GM23338 (cell line): ENCODE results near the gene SLC35A2.

Source experiments
- EZH2 ChIP-seq: fragments of 200-600 bp; sonication (generic); IDR thresholded peaks from one replicate; pipeline ENCODE4 v1.8.0; 2017; ENCODE audit warnings: antibody characterized with exemption, mild to moderate bottlenecking, low read depth; ENCODE audit not compliant: unreplicated experiment
- EZH2phosphoT487 ChIP-seq: fragments of 200-600 bp; sonication (generic); IDR thresholded peaks from one replicate; pipeline ENCODE4 v1.8.1; 2018; ENCODE audit warnings: antibody characterized with exemption; ENCODE audit not compliant: unreplicated experiment
- POLR2AphosphoS5 ChIP-seq: IDR thresholded peaks from 2 replicates; pipeline ENCODE4 v1.6.1; 2016; ENCODE audit warnings: antibody characterized with exemption, low read depth
- TF ChIP-seq, protein P1 (sequence below), 2 experiments: fragments of 200-600 bp in 1 of 2; sonication (generic) in 1 of 2; conservative IDR thresholded peaks; 2 replicates each; pipeline versions ENCODE4 v1.5.1 to v1.6.1; 2016 to 2017; ENCODE audit warnings: antibody characterized with exemption in 2 of 2, low read depth in 2 of 2, mild to moderate bottlenecking in 2 of 2, moderate library complexity in 1 of 2
- TF ChIP-seq, protein P2 (sequence below): fragments of 250-450 bp; sonication (Bioruptor Pico); IDR thresholded peaks from 2 replicates; pipeline ENCODE4 v1.5.0; 2020; ENCODE audit warnings: mild to moderate bottlenecking, moderate library complexity

DNA sequence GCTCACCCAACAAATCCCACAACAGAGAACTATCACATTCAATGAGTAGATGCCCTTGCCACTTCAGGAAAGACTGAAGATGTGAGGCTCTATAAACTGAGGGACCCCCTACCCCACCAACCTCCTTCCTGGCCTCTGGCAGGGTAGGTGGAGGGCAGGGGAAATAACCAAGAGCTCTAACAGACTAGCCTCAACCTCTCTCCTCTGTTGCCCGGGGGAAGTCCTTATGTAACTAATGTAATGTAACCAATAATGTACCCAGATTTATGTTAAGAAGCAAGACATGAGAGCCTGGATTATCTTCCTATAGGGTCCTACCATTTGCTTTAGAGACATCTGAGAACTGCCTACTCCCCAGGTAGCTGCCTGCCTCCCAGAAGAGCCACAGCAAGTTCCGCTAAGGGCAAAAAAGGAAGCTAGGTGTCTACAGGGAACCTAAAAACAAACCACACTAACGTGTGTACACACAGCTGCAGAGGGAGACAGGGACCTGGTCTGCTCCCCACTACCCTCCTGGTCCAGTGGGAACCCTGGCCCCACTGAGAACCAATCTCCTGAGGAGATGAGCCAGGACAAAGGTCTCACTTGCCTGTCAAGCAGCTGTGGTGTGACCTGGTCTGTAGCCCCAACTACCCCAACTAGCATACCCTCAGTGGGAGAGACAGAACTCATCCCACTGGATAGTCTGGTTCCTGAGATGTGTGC, 28.2 kb upstream of the SLC35A2 start:
- TF ChIP-seq, protein P1, sequence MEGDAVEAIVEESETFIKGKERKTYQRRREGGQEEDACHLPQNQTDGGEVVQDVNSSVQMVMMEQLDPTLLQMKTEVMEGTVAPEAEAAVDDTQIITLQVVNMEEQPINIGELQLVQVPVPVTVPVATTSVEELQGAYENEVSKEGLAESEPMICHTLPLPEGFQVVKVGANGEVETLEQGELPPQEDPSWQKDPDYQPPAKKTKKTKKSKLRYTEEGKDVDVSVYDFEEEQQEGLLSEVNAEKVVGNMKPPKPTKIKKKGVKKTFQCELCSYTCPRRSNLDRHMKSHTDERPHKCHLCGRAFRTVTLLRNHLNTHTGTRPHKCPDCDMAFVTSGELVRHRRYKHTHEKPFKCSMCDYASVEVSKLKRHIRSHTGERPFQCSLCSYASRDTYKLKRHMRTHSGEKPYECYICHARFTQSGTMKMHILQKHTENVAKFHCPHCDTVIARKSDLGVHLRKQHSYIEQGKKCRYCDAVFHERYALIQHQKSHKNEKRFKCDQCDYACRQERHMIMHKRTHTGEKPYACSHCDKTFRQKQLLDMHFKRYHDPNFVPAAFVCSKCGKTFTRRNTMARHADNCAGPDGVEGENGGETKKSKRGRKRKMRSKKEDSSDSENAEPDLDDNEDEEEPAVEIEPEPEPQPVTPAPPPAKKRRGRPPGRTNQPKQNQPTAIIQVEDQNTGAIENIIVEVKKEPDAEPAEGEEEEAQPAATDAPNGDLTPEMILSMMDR (conservative IDR thresholded peaks at IDR 0.05; ENCODE audit: low read depth in 2 of 2) = no peak
- TF ChIP-seq, protein P2, sequence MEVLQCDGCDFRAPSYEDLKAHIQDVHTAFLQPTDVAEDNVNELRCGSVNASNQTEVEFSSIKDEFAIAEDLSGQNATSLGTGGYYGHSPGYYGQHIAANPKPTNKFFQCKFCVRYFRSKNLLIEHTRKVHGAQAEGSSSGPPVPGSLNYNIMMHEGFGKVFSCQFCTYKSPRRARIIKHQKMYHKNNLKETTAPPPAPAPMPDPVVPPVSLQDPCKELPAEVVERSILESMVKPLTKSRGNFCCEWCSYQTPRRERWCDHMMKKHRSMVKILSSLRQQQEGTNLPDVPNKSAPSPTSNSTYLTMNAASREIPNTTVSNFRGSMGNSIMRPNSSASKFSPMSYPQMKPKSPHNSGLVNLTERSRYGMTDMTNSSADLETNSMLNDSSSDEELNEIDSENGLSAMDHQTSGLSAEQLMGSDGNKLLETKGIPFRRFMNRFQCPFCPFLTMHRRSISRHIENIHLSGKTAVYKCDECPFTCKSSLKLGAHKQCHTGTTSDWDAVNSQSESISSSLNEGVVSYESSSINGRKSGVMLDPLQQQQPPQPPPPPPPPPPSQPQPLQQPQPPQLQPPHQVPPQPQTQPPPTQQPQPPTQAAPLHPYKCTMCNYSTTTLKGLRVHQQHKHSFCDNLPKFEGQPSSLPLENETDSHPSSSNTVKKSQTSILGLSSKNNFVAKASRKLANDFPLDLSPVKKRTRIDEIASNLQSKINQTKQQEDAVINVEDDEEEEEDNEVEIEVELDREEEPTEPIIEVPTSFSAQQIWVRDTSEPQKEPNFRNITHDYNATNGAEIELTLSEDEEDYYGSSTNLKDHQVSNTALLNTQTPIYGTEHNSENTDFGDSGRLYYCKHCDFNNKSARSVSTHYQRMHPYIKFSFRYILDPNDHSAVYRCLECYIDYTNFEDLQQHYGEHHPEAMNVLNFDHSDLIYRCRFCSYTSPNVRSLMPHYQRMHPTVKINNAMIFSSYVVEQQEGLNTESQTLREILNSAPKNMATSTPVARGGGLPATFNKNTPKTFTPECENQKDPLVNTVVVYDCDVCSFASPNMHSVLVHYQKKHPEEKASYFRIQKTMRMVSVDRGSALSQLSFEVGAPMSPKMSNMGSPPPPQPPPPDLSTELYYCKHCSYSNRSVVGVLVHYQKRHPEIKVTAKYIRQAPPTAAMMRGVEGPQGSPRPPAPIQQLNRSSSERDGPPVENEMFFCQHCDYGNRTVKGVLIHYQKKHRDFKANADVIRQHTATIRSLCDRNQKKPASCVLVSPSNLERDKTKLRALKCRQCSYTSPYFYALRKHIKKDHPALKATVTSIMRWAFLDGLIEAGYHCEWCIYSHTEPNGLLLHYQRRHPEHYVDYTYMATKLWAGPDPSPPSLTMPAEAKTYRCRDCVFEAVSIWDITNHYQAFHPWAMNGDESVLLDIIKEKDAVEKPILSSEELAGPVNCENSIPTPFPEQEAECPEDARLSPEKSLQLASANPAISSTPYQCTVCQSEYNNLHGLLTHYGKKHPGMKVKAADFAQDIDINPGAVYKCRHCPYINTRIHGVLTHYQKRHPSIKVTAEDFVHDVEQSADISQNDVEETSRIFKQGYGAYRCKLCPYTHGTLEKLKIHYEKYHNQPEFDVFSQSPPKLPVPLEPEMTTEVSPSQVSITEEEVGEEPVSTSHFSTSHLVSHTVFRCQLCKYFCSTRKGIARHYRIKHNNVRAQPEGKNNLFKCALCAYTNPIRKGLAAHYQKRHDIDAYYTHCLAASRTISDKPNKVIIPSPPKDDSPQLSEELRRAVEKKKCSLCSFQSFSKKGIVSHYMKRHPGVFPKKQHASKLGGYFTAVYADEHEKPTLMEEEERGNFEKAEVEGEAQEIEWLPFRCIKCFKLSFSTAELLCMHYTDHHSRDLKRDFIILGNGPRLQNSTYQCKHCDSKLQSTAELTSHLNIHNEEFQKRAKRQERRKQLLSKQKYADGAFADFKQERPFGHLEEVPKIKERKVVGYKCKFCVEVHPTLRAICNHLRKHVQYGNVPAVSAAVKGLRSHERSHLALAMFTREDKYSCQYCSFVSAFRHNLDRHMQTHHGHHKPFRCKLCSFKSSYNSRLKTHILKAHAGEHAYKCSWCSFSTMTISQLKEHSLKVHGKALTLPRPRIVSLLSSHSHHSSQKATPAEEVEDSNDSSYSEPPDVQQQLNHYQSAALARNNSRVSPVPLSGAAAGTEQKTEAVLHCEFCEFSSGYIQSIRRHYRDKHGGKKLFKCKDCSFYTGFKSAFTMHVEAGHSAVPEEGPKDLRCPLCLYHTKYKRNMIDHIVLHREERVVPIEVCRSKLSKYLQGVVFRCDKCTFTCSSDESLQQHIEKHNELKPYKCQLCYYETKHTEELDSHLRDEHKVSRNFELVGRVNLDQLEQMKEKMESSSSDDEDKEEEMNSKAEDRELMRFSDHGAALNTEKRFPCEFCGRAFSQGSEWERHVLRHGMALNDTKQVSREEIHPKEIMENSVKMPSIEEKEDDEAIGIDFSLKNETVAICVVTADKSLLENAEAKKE (CRISPR knock-in tag) = no peak
- TF ChIP-seq EZH2phosphoT487 (no peak), POLR2AphosphoS5 (no peak), EZH2 (no peak)
